GM18520 (cell line): ENCODE data around the gene FAM124A.

Experiments used
- ATAC-seq: cut with Tn5 transposase; IDR thresholded peaks from one replicate; pipeline ENCODE4 v1.9.1; 2021; ENCODE audit not compliant: unreplicated experiment

FAM124A gene

DNA sequence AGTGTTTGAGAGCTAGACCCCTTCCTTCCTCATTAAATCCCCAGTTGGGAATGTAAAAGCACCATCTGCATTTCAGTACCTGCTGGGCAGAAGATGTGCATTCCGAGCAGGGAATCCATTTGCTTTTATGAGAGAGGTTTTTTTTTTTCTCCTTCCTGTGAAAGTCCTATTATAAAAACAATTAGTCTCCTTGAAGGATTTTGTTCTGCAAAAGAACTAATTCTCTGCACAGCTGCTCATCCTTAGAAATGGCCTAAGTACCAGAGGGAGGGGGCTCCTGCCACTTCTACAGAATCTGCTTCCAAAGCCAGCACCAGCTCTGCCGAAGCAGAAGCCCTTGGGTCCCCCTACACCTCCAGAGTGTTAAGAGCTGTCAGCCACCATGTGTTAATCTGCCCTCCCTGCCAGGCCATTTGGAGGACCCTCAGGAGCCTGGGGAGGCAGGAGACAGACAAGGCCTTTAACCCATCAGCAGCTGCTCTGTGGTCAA, 80.9 kb downstream of the FAM124A start:
- no peak for ATAC-seq

DNA sequence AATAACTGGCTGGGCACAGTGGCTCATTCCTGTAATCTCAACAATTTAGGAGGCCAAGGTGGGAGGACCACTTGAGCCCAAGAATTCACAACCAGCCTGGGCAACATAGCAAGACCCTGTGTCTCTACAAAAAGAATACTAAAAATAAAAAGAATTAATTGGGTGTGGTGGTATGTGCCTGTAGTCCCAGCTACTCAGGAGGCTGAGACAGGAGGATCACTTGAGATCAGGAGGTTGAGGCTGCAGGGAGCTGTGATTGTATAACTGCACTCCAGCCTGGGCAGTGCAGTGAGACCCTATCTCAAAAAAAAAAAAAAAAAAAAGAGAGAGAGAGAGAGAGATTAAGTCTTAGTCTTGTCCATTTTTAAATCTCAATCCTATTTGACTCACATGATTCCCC, 81.7 kb downstream of the FAM124A start:
- no peak for ATAC-seq

DNA sequence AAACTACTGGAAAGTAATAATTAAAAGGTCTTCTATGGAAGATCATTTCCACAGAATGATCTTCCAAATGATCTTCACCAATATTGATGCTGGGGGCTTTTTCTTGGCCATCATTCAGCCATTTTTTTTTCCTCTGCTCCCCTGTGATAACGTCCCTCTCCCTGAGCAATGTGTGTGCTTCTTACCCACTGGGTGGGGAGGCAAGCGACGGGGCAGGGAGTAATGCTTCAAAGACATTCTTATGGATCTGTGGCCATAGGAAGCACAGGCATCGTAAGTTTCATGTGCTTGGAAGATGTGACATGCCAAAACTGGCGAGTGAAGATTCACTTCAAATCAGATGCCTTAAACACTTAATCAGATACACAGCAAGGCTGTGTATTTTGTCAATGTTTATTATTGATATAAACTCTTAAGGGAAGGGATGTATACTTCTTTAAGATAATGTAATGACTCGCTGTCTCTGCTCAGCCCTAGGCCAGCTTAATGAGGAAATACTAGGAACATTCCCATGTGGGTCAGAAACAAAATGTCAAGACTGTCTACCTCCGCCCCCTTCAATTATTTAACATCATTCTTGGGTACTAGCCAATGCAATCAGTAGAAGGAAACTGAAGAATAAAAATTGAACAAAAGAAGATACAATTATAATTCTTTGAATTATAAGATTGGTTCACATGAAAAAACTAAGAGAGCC, 83.2 kb downstream of the FAM124A start:
- ATAC-seq: no peak

DNA sequence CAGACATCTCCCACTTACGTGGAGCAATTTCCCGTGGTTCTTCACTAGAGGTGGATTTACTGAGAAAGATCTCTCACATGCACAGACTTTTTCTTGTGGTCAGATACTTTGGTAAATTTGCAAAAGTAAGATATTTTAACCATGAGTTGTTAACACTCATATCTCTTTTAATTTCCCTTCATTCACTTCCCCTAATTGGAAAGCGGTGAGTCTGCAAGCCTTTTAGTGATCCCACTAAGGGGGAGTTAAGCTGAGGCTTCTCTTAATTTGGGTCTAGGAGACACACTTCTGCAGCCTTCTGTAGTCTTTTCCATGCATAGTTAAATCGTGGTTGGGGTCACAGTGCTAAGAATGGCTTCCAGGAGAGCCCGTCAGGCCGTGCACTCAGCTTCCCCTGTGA, 86.6 kb downstream of the FAM124A start:
- no peak for ATAC-seq

DNA sequence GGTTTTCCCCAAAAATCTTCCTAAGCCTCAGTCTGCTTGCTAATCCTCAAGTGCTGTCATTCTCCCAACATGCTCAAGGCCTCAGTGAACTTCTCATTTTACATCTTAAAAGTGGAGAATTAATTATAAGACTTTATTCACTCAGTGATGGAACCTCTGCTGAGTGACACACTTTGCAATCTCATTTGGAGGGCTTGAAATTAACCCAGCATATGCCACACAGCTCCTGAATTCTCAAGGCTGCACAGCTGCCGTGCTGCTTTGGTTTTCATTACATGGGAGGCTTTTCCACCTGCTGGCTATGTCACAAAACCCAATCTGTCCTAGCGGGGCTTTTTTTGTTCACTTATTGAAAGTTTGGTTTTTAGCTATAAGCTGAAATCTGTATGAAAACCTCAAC, 89.0 kb downstream of the FAM124A start:
- no peak for ATAC-seq

DNA sequence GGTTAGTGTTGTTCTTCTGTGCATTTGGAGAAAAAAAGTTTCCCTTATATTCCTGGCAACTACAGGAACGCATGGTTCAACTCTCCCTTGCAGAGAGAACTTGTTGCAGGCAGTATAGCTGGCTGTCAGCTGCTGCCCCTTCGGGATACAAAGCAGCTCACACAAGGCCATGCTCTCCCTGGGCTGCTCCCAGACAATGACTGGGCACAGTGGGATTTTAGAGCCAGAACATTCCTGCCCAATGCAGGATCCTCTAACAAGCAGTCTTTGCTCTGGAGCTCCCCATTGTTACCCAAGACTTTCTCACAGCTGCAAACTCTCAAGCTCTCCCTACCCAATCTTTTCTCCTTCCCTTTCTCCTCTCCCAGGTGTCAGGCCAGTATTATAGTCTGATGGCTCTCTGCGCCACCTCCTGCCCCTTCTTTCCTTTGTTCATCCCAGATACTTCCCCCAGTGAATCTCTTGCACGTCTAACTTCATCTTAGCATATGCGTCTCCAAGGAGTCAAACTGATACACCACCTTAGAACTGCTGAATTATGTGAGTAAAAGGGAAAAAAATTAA, 89.8 kb downstream of the FAM124A start:
- no peak for ATAC-seq

DNA sequence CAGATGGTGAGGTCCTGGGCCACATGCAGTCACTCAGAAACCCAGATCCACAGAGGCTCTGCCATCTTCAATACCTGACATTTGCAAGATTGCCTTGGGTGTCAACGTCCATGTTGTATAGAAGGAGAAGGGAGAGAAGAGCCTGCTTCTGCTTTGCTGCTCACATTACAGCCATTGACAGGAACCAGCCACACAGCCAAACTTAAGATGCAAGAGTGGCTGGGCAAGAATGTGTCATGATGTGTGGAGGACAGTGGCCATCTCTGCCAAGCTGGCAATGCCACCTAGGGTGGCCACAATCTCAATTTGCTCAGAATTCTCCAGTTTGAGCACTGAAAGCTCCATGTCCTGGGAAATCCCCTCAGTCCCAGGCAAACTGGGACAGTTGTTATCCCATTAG, 91.4 kb downstream of the FAM124A start:
- ATAC-seq: no peak

DNA sequence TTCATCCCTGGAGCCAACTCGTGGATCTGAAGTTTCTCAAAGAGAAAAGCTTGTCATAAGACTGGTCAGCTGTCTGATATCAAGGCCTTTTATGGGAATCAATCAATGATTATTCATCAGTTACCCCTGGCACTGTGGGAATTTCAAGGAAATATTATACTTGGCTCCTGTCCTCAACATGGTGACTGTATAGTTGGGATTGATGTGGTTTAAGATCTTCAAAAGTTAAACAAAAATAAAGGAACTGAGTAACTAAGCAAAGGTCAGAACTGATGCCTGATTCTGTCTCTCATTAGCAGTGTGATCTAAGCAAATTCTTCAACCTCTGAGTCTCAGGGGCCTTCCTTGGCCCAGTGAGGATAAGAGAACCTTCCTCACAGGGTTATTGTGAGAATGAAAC, 95.1 kb downstream of the FAM124A start:
- no peak for ATAC-seq

DNA sequence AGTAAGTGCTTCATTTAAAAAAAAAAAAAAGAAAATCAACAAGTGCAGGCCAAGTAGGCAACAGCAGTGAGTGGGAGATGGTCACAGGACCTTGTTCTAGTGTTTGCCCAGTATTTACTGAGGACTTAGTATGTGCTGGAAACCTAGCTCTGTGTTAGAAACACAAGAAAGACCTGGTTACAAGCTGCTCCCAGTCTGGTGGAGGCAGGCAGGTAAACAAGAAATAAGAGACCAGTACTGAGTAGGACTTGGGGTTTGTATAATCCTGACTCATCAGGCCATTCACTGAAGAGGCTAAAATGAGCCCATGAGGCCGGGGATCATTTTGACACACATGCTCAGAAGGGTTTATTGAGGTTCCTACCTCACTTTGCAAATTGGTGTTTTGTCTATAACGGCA, 95.8 kb downstream of the FAM124A start:
- ATAC-seq: no peak

DNA sequence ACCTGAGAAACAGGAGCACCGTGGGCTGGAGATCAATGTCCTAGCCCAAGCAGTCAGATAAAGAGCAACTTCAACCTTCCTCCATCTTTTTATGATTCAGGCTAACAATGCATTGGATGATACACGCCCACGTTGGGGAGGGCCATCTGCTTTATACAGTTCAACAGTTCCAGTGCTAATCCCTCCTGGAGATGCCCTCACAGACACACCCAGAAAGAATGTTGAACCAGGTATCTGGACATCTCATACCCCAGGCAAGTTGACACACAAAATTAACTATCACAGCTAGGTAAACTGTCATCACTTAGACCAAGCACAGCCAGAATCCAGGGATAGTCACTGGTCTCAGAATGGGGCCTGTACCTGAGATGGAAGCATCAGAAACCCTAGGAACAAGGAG, 96.7 kb downstream of the FAM124A start:
- no peak for ATAC-seq

DNA sequence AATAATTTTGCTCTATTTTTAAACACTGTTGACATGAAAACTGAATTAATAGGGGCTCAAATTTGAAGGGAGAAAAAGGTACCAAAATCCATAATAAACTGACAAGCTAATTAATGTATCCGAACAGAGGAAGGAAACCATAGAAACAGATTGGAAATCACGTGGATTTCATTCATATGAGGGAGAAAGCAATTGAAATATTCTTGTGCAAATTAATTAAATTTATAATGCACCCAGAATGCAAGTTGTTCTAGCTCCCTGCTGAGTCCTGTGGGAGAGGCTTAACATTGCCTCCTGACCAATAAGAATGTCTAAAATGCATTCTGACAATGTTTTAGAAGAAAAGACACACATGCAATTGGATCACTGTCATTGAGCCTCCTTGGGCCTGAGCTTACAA, 99.6 kb downstream of the FAM124A start:
- ATAC-seq: no peak

DNA sequence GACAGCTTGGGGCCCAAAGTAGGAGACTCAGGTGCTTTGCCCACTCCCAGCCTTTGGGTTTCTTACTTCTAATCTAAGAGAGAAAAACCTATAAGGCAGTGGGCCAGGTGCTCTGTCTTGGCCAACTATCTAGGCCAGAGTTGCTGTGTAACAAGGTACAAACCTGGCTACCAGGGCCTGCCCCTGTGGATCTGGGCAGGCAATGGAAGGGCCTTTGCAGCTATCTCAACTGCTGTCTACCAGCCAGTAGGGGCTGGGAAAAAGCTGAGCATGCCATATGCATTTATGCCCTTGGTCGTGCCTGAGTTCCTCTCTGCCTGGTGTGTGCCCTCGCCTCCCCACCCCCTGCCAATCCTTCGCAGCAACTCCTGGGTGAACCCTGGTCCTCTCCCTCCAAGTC, 100.6 kb downstream of the FAM124A start:
- ATAC-seq: no peak

DNA sequence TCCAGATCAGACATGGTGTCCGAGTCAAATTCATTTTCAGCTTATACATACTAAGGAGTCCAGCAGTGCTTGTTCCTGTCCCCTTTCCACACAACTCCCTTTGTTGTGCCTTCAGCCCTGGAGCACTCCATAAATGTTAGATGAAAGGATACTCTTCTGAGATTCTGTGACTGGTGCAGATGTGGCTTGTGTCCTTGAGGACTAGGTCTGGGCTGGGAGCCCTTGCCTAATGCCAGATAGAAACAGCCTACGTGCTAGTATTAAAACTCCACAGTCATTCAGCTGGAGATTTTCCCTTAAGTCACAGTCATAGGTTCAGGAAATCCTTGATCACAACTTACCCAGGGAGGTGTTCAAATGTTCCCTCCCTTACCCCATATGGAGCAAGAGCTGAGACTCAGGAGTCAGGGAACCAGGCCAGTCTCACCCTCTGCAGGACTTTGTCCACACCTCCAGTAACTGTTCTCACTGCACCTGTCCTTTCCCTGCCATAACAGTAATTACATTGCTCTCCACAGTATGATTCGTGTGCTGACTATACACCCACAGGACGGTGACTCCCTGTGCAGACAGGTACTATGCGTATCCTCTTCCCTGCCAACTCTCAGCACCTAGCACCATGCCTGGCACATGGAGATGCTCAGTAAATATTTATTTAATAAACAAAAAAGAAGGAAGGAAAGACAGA, 101.8 kb downstream of the FAM124A start:
- ATAC-seq: no peak

DNA sequence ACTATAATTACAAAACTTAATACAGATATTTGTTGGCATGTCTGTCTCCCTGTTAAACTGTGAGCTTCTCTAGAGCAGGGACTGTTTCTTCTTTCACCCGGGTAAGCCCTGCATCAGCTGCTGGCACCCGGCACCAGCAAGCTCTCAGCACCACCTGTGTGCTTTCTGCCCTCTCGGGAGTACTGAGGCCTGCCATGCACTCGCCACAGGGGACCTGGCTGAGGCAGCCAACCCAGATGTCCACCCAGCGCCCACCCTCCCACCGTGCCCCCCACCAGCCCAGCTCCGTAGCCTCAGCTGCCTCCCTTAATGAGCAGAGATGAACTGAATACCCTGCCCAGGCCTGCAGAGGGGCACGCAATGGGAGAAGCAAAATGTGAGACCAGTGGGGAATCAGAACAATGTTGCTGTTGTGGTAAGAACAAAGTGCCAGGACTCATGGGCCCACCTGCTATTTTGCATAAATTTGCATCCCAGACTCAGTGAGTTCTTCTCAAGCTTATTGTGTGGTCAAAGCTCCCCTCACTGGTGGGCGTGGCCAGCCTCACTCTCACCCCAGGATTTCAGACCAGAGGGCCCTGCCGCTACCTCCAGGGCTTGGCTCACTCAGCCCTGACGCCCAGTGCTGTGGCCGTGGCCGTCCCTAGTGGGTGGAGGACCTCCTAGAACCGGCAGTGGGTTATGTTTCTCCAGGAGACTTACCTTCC, 102.7 kb downstream of the FAM124A start:
- ATAC-seq: no peak

DNA sequence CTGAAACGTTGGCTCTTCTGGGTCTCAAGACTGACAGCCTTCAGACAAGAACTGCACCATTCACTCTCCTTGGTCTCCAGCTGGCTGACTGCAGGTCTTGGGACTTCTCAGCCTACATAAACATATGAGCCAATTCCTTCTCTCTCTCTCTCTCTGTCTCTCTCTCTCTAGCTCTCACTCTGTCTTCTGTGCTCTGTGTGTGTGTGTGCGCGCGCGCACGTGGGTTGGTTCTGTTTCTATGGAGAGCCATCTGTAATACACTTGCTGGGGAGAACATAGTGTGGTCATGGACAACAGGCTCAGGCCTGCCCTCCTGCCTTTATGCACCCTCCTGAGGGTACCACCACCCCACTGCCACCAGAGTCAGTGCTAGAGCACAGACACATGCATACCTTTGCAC, 103.6 kb downstream of the FAM124A start:
- no peak for ATAC-seq

DNA sequence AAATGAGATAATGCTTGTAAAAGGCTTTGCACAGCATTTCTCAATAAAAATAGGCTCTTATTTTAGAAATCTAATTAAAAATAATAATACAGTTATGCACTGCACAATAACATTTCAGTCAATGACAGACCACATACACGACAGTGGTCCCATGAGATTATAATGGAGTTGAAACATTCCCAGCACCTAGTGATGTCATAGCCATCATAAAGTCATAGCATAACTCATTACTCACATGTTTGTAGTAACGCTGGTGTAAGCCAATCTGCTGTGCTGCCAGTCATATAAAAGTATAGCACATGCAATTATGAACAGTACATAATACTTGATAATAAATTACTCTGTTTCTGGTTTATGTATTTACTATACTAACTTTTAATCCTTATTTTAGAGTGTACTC, 104.6 kb downstream of the FAM124A start:
- ATAC-seq: no peak

DNA sequence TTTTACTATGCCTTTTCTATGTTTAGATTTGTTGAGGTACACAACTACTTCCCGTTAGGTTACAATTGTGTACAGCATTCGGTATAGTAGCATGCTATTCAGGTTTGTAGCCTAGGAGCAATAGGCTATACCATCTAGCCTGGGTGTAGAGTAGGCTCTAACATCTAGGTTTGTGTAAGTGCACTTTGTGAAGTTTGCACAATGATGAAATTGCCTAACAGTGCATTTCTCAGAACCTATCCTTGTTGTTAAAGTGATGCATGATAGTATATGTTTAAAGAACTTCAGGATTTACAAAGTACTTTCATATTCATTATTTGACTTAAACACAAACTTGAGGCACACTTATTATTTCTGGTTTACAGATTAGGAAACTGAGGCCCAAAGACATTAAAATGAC, 105.8 kb downstream of the FAM124A start:
- ATAC-seq: no peak

DNA sequence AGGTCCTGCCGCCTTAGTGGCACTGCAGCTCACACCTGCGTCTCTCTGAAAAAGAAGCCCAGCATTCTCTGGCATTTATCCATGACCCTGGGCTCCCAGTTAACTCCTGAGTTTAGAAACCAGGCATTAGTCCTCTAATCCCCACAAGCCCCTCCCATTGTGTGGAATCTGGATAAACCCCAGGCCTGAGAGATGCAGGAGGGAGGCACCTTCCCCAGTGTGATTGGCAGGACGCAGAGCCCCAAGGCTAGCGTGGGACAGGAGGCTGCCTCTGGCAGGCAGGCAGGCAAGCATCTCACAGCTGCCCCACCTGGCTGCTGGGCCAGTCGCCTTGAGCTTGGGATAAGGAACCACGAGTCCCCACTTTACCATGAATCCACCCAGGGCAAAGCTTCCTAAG, 106.3 kb downstream of the FAM124A start:
- no peak for ATAC-seq

DNA sequence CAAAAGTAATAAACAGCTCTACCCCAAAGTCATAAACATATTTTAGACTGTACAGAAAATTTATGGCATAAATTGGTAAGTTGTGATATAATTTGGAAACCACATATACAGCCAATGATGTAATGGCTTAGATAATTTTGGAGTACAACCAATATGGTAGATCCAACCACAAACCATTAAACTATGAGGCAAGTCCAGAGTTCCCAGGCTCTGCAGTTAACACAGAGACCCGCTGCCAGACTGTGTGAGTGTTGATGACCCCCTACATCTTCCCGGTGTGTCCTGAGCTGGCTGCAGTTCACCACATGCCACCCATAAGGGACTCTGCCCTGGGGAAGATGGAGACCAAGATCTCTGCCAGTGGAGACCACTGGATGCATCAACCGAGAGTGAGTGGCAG, 107.4 kb downstream of the FAM124A start:
- no peak for ATAC-seq

DNA sequence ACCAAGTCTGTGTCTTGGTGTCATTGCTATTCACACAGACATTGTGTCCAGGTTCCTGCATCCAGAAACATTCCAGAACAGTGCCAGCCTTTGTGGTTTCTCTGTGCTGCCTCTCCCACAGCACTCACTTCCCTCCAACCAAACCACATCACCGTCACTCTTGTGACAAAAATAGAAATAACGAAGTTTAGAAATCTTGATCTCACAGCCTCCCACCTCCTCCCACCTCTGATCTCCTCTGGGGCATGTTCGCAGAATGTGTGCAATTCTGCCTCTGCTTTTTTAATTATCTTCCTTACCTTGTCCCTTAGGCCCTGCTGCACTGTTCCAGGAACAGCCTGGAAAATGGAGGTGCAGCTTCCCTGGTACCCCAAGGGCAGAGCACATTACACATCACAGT, 108.6 kb downstream of the FAM124A start:
- ATAC-seq: no peak

DNA sequence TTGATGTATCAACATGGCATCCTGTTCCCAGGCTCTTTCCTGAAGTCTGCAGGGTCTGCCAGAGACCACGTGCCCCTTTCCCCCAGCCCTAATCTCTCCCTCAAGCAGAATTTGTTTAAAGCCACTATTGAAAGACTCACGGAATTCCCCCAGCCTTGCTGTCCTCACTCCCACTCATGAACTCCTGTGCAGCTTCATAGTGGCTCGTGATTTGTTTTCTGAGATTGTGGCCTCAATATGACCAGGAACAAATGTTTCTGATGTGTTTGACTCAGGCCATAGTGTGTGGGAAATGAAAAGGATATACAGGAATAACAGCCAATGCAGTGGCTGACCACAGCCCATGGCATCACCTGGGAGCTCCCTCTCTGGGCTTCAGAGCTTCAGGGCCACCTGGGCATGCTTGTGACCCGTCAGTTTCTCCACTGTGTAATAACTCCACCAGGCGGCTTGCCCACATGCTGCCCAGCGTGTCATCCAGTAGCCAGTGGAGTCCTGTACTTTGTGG, 109.2 kb downstream of the FAM124A start:
- ATAC-seq: peak; percentile 34
